Measurements from ENCODE around the gene STK11IP. TPM values are rescaled to one million over a fixed set of nuclear protein-coding genes. Genes with fewer than 3 reads are reported as not detected.

STK11IP gene
- polyA plus RNA-seq (2013, experiment 1 of 2), result 14.4 TPM
- polyA plus RNA-seq (2013, experiment 2 of 2), result 12.7 TPM

GRCh38 chr2:219597552-219598307 lies at the start of gene STK11IP:
STK11IP (plus strand) TSS chr2:219597857; CDS start chr2:219598120, 263 bp downstream.
- H2AK5ac ChIP-seq (ENCODE audit: low read length), result peak within 1 kb of the TSS; percentile 67
- peak within 1 kb of the TSS; percentile 32 for H3K23ac ChIP-seq (ENCODE audit: low read length)
- H3K79me2 ChIP-seq (ENCODE audit: control insufficient read depth, insufficient read depth, low read length), result no peaks in the 10 kb centered on the region
- H3K27me3 ChIP-seq (ENCODE audit: insufficient read depth, low read length, poor library complexity), result no peaks in the 10 kb centered on the region
- peak within 1 kb of the TSS; percentile 81 for H4K8ac ChIP-seq (ENCODE audit: low read depth, low read length)
- H3K4me1 ChIP-seq (ENCODE audit: control insufficient read depth, low read depth, low read length), result no peaks in the 10 kb centered on the region
- no peak within 1 kb of the TSS for H2BK120ac ChIP-seq (ENCODE audit: low read depth, low read length)
- peak within 1 kb of the TSS; percentile 89 for H3K4ac ChIP-seq (ENCODE audit: low read depth, low read length)
- peak within 1 kb of the TSS; percentile 78 for H3K4me3 ChIP-seq (ENCODE audit: low read length)
- peak within 1 kb of the TSS; percentile 85 for H3K18ac ChIP-seq (ENCODE audit: low read length)
- peak within 1 kb of the TSS; percentile 90 for H3K27ac ChIP-seq (ENCODE audit: low read depth, low read length)
- peak within 1 kb of the TSS; percentile 37 for H2BK15ac ChIP-seq (replicated peaks; ENCODE audit: low read depth)
- peak; percentile 99 for DNase-seq
- H3K9ac ChIP-seq (ENCODE audit: low read length), result peak within 1 kb of the TSS; percentile 82
- peak within 1 kb of the TSS; percentile 68 for H4K5ac ChIP-seq (ENCODE audit: low read length)
- peak within 1 kb of the TSS; percentile 58 for H2BK5ac ChIP-seq (ENCODE audit: low read length)
- peak within 1 kb of the TSS; percentile 61 for H3K4me2 ChIP-seq (ENCODE audit: low read length)
- no peaks in the 10 kb centered on the region for H3K36me3 ChIP-seq (ENCODE audit: control insufficient read depth, insufficient read depth, low read length)
- no peaks in the 10 kb centered on the region for H3K79me1 ChIP-seq (ENCODE audit: low read length)
- WGBS (ENCODE audit: extremely low coverage, insufficient coverage, low lambda C conversion rate), result no CpG with 5 or more reads among the region's 57 CpGs
- H3K56ac ChIP-seq (ENCODE audit: low read length), result peak within 1 kb of the TSS; percentile 95

- Histone ChIP-seq H3K36me3 (ENCODE audit: control insufficient read depth, insufficient read depth, low read length) (no peaks in the 10 kb centered on the region), H3K18ac (ENCODE audit: low read length) (no peak overlapping the region), H2AK5ac (ENCODE audit: low read length) (no peak overlapping the region), H3K9ac (ENCODE audit: low read length) (no peak overlapping the region), H2BK15ac (replicated peaks; ENCODE audit: low read depth) (no peak overlapping the region), H4K8ac (ENCODE audit: low read depth, low read length) (no peak overlapping the region), H3K79me2 (ENCODE audit: control insufficient read depth, insufficient read depth, low read length) (no peaks in the 10 kb centered on the region), H3K4ac (ENCODE audit: low read depth, low read length) (no peak overlapping the region), H3K79me1 (ENCODE audit: low read length) (no peaks in the 10 kb centered on the region), H3K23ac (ENCODE audit: low read length) (no peak overlapping the region), H3K27ac (ENCODE audit: low read depth, low read length) (no peak overlapping the region), H3K4me1 (ENCODE audit: control insufficient read depth, low read depth, low read length) (peaks cover 3% of the 10 kb centered on the region), H3K4me2 (ENCODE audit: low read length) (no peak overlapping the region), H3K4me3 (ENCODE audit: low read length) (no peak overlapping the region), H3K27me3 (ENCODE audit: insufficient read depth, low read length, poor library complexity) (no peaks in the 10 kb centered on the region), H4K5ac (ENCODE audit: low read length) (no peak overlapping the region), H2BK120ac (ENCODE audit: low read depth, low read length) (no peak overlapping the region), H3K56ac (ENCODE audit: low read length) (no peak overlapping the region), H2BK5ac (ENCODE audit: low read length) (no peak overlapping the region)
- DNase-seq, result no peak
- WGBS (ENCODE audit: extremely low coverage, insufficient coverage, low lambda C conversion rate), result no CpG with 5 or more reads among the region's 18 CpGs
These were observed 48.7 kb upstream of the STK11IP start for GRCh38 chr2:219548990-219549389.

DNA sequence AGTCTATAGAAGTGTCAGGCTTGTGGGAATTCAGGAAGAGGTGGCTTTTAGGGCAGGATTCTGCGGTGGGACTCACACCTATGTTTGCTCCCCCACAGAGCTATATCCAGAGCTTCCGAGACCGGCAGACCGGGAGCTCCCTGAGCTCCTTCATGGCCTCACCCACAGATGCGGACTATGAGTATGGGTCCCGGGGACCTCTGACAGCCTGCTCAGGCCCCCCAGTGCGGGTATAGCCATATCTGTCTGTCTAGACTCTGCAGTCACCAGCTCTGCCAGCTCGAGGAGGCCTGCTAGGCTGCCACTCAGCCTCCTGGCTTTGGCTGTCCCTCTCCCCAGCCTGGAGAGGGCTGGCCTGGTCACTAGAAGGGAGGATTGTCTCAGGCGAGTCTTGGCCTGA lies 48.0 kb upstream of the STK11IP start:
- peaks cover 3% of the 10 kb centered on the region for H3K4me1 ChIP-seq (ENCODE audit: control insufficient read depth, low read depth, low read length)
- H3K9ac ChIP-seq (ENCODE audit: low read length), result no peak overlapping the region
- H3K4me3 ChIP-seq (ENCODE audit: low read length), result no peak overlapping the region
- no peaks in the 10 kb centered on the region for H3K79me2 ChIP-seq (ENCODE audit: control insufficient read depth, insufficient read depth, low read length)
- no peak overlapping the region for H2BK5ac ChIP-seq (ENCODE audit: low read length)
- H4K5ac ChIP-seq (ENCODE audit: low read length), result no peak overlapping the region
- H3K4ac ChIP-seq (ENCODE audit: low read depth, low read length), result no peak overlapping the region
- no peaks in the 10 kb centered on the region for H3K27me3 ChIP-seq (ENCODE audit: insufficient read depth, low read length, poor library complexity)
- no peak overlapping the region for H3K56ac ChIP-seq (ENCODE audit: low read length)
- no peak overlapping the region for H2AK5ac ChIP-seq (ENCODE audit: low read length)
- H3K36me3 ChIP-seq (ENCODE audit: control insufficient read depth, insufficient read depth, low read length), result no peaks in the 10 kb centered on the region
- no peaks in the 10 kb centered on the region for H3K79me1 ChIP-seq (ENCODE audit: low read length)
- DNase-seq, result no peak
- WGBS (ENCODE audit: extremely low coverage, insufficient coverage, low lambda C conversion rate), result no CpG with 5 or more reads among the region's 9 CpGs
- H3K4me2 ChIP-seq (ENCODE audit: low read length), result no peak overlapping the region
- no peak overlapping the region for H3K27ac ChIP-seq (ENCODE audit: low read depth, low read length)
- no peak overlapping the region for H3K23ac ChIP-seq (ENCODE audit: low read length)
- no peak overlapping the region for H4K8ac ChIP-seq (ENCODE audit: low read depth, low read length)
- H3K18ac ChIP-seq (ENCODE audit: low read length), result no peak overlapping the region
- H2BK120ac ChIP-seq (ENCODE audit: low read depth, low read length), result no peak overlapping the region
- H2BK15ac ChIP-seq (replicated peaks; ENCODE audit: low read depth), result no peak overlapping the region

- Histone ChIP-seq H3K23ac (ENCODE audit: low read length) (no peak overlapping the region), H3K36me3 (ENCODE audit: control insufficient read depth, insufficient read depth, low read length) (no peaks in the 10 kb centered on the region), H2BK120ac (ENCODE audit: low read depth, low read length) (no peak overlapping the region), H3K27ac (ENCODE audit: low read depth, low read length) (no peak overlapping the region), H4K5ac (ENCODE audit: low read length) (no peak overlapping the region), H3K4me2 (ENCODE audit: low read length) (peak overlapping the region; percentile 82), H3K9ac (ENCODE audit: low read length) (peak overlapping the region; percentile 64), H3K56ac (ENCODE audit: low read length) (peak overlapping the region; percentile 84), H3K4me3 (ENCODE audit: low read length) (peak overlapping the region; percentile 46), H3K79me1 (ENCODE audit: low read length) (no peaks in the 10 kb centered on the region), H3K79me2 (ENCODE audit: control insufficient read depth, insufficient read depth, low read length) (no peaks in the 10 kb centered on the region), H2BK5ac (ENCODE audit: low read length) (no peak overlapping the region), H3K4me1 (ENCODE audit: control insufficient read depth, low read depth, low read length) (peaks cover 3% of the 10 kb centered on the region), H4K8ac (ENCODE audit: low read depth, low read length) (no peak overlapping the region), H3K4ac (ENCODE audit: low read depth, low read length) (no peak overlapping the region), H3K18ac (ENCODE audit: low read length) (peak overlapping the region; percentile 41), H2BK15ac (replicated peaks; ENCODE audit: low read depth) (no peak overlapping the region), H2AK5ac (ENCODE audit: low read length) (no peak overlapping the region), H3K27me3 (ENCODE audit: insufficient read depth, low read length, poor library complexity) (no peaks in the 10 kb centered on the region)
- WGBS (ENCODE audit: extremely low coverage, insufficient coverage, low lambda C conversion rate), result no CpG with 5 or more reads among the region's 54 CpGs
- DNase-seq, result peak; percentile 59
These were observed 45.9 kb upstream of the STK11IP start for GRCh38 chr2:219551441-219552381.

- no CpG with 5 or more reads among the region's 99 CpGs for WGBS (ENCODE audit: extremely low coverage, insufficient coverage, low lambda C conversion rate)
- no peak overlapping the region for H3K4ac ChIP-seq (ENCODE audit: low read depth, low read length)
These were observed 45.1 kb upstream of the STK11IP start for GRCh38 chr2:219552382-219553167.

More at GRCh38 chr2:219552382-219553167, 45.1 kb upstream of the STK11IP start:
- Histone ChIP-seq H3K4me3 (ENCODE audit: low read length) (peak overlapping the region; percentile 62), H3K4me2 (ENCODE audit: low read length) (peak overlapping the region; percentile 94), H3K23ac (ENCODE audit: low read length) (no peak overlapping the region), H4K5ac (ENCODE audit: low read length) (no peak overlapping the region), H3K79me2 (ENCODE audit: control insufficient read depth, insufficient read depth, low read length) (no peaks in the 10 kb centered on the region), H2AK5ac (ENCODE audit: low read length) (no peak overlapping the region), H3K56ac (ENCODE audit: low read length) (peak overlapping the region; percentile 95), H2BK120ac (ENCODE audit: low read depth, low read length) (no peak overlapping the region), H3K27ac (ENCODE audit: low read depth, low read length) (no peak overlapping the region), H4K8ac (ENCODE audit: low read depth, low read length) (no peak overlapping the region), H3K4me1 (ENCODE audit: control insufficient read depth, low read depth, low read length) (peaks cover 3% of the 10 kb centered on the region), H3K27me3 (ENCODE audit: insufficient read depth, low read length, poor library complexity) (no peaks in the 10 kb centered on the region), H2BK15ac (replicated peaks; ENCODE audit: low read depth) (no peak overlapping the region), H2BK5ac (ENCODE audit: low read length) (no peak overlapping the region), H3K36me3 (ENCODE audit: control insufficient read depth, insufficient read depth, low read length) (no peaks in the 10 kb centered on the region), H3K79me1 (ENCODE audit: low read length) (no peaks in the 10 kb centered on the region), H3K9ac (ENCODE audit: low read length) (peak overlapping the region; percentile 77), H3K18ac (ENCODE audit: low read length) (no peak overlapping the region)
- peak; percentile 92 for DNase-seq
